Left renal cortex interstitium (tissue), 4 donors: ENCODE data around the gene TPI1. TPM values are rescaled to one million over a fixed set of nuclear protein-coding genes. Genes with fewer than 3 reads are reported as not detected.

Source experiments
- DNase-seq, 4 donors: peaks; one replicate each; pipeline ENCODE4 v3.0.0-alpha.2; 2013; ENCODE audit warnings: low read depth in 4 of 4, low spot score in 2 of 4, missing footprints in 1 of 4
- polyA plus RNA-seq, 4 donors: library from polyadenylated mRNA; unstranded; fragments of 120-200 nt; gene quantifications; one replicate each; pipeline ENCODE4 v1.2.1, GENCODE V29; 2013; ENCODE audit not compliant: insufficient read length in 4 of 4

The TPI1 gene
- polyA plus RNA-seq, 4 donors, result 518 to 618 (median 580) TPM

GRCh38 chr12:6914246-6914946 lies 47.1 kb downstream of the TPI1 start, which contains the start of gene ENO2:
TSS of gene ENO2 (plus strand) at chr12:6914580. CDS start at chr12:6915833, 1,253 bp downstream.
- no peak for DNase-seq

GRCh38 chr12:6914947-6915788 lies 47.8 kb downstream of the TPI1 start:
- DNase-seq, result no peak

GRCh38 chr12:6915789-6916285 lies 48.5 kb downstream of the TPI1 start:
- no peak for DNase-seq

GRCh38 chr12:6916426-6917200 lies 49.3 kb downstream of the TPI1 start:
- DNase-seq, result no peak

- DNase-seq, result no peak
Observed at GRCh38 chr12:6917491-6918231, 50.3 kb downstream of the TPI1 start.

- DNase-seq, result no peak
Observed at GRCh38 chr12:6919588-6919987, 52.3 kb downstream of the TPI1 start.

Other genes with a start within 250 kb of the TPI1 start
- 1 to 10 TPM; 1.1 to 1.6 (median 1.4) TPM for gene LPAR5, start 231.6 kb upstream of the TPI1 start, polyA plus RNA-seq
- 1 to 10 TPM; 2.4 to 6.6 (median 5.0) TPM for gene ACRBP, start 220.1 kb upstream of the TPI1 start, polyA plus RNA-seq
- gene ING4, start 204.4 kb upstream of the TPI1 start, polyA plus RNA-seq, result 100 to 1,000 TPM; 112 to 133 (median 122) TPM
- gene ZNF384, start 178.2 kb upstream of the TPI1 start, polyA plus RNA-seq, result 100 to 1,000 TPM in 2 of 4 donors, 10 to 100 TPM in 2; 68.1 to 109 (median 90.5) TPM
- gene PIANP, start 166.7 kb upstream of the TPI1 start, polyA plus RNA-seq, result 10 to 100 TPM in 3 of 4 donors, 1 to 10 TPM in 1; 8.1 to 16.8 (median 13.5) TPM
- gene COPS7A, start 143.5 kb upstream of the TPI1 start, polyA plus RNA-seq, result 10 to 100 TPM; 64.0 to 69.6 (median 68.9) TPM
- 100 to 1,000 TPM; 189 to 246 (median 222) TPM for gene MLF2, start 114.4 kb upstream of the TPI1 start, polyA plus RNA-seq
- 100 to 1,000 TPM; 529 to 841 (median 623) TPM for gene PTMS, start 101.2 kb upstream of the TPI1 start, polyA plus RNA-seq
- gene LAG3, start 95.0 kb upstream of the TPI1 start, polyA plus RNA-seq, result 1 to 10 TPM; 1.1 to 2.6 (median 1.5) TPM
- 10 to 100 TPM; 28.6 to 39.0 (median 29.5) TPM for gene CD4, start 78.0 kb upstream of the TPI1 start, polyA plus RNA-seq
- gene GPR162, start 45.7 kb upstream of the TPI1 start, polyA plus RNA-seq, result 10 to 100 TPM; 18.9 to 37.7 (median 35.7) TPM
- gene P3H3, start 39.1 kb upstream of the TPI1 start, polyA plus RNA-seq, result 10 to 100 TPM; 23.3 to 37.5 (median 35.6) TPM
- gene GNB3, start 26.6 kb upstream of the TPI1 start, polyA plus RNA-seq, result 10 to 100 TPM in 2 of 4 donors, 1 to 10 TPM in 2; 3.1 to 12.0 (median 7.9) TPM
- 10 to 100 TPM; 20.2 to 32.7 (median 26.4) TPM for gene CDCA3, start 16.2 kb upstream of the TPI1 start, polyA plus RNA-seq
- gene USP5, start 15.4 kb upstream of the TPI1 start, polyA plus RNA-seq, result 10 to 100 TPM; 58.3 to 73.3 (median 62.3) TPM
- gene SPSB2, start 5.8 kb downstream of the TPI1 start, polyA plus RNA-seq, result 10 to 100 TPM in 3 of 4 donors, 1 to 10 TPM in 1; 7.8 to 19.8 (median 13.5) TPM
- 10 to 100 TPM; 16.5 to 24.5 (median 18.9) TPM for gene LRRC23, start 37.3 kb downstream of the TPI1 start, polyA plus RNA-seq
- 10 to 100 TPM in 3 of 4 donors, 1 to 10 TPM in 1; 9.5 to 19.4 (median 14.6) TPM for gene ENO2, start 47.0 kb downstream of the TPI1 start, polyA plus RNA-seq
- gene ATN1, start 60.4 kb downstream of the TPI1 start, polyA plus RNA-seq, result 100 to 1,000 TPM in 3 of 4 donors, 10 to 100 TPM in 1; 85.5 to 189 (median 127) TPM
- 1 to 10 TPM in 1 of 4 donors, not detected in 3; 3.6 TPM for gene RNU7-1, start 76.3 kb downstream of the TPI1 start, polyA plus RNA-seq
- 100 to 1,000 TPM; 141 to 235 (median 165) TPM for gene C12orf57, start 76.5 kb downstream of the TPI1 start, polyA plus RNA-seq
- 10 to 100 TPM; 19.2 to 27.5 (median 24.5) TPM for gene PTPN6, start 83.8 kb downstream of the TPI1 start, polyA plus RNA-seq
- gene PHB2, start 103.1 kb downstream of the TPI1 start, polyA plus RNA-seq, result 100 to 1,000 TPM; 247 to 313 (median 277) TPM
- gene EMG1, start 103.4 kb downstream of the TPI1 start, polyA plus RNA-seq, result 10 to 100 TPM; 42.6 to 49.5 (median 48.1) TPM
- 10 to 100 TPM; 49.7 to 65.7 (median 64.2) TPM for gene LPCAT3, start 150.9 kb downstream of the TPI1 start, polyA plus RNA-seq
- gene C1S, start 193.2 kb downstream of the TPI1 start, polyA plus RNA-seq, result 10 to 100 TPM; 51.9 to 71.0 (median 56.4) TPM
- 10 to 100 TPM; 33.6 to 63.4 (median 45.5) TPM for gene C1R, start 224.9 kb downstream of the TPI1 start, polyA plus RNA-seq
- 10 to 100 TPM; 29.5 to 43.1 (median 35.9) TPM for gene C1RL, start 241.7 kb downstream of the TPI1 start, polyA plus RNA-seq